Activated T-helper 1 cell treated with anti-CD3 and anti-CD28 coated beads, Interleukin-2, amount 50 U/mL, for 16 hours (primary cell): Measurements from ENCODE around the gene OR4D5.

ENCODE experiments used
- DNase-seq, 2 donors: peaks; one replicate each; pipeline ENCODE4 v3.0.0-alpha.2; 2020; ENCODE audit warnings: low read depth in 1 of 2, low spot score in 1 of 2

The OR4D5 gene

GRCh38 chr11:123939317-123939716, at the start of gene OR4D5:
Gene OR4D5, plus strand, starts transcription at chr11:123939617. Its CDS starts 0 bp downstream, at chr11:123939617.
- no peak for DNase-seq

GRCh38 chr11:123892031-123892430, 47.4 kb upstream of the OR4D5 start:
- DNase-seq, result no peak

DNA sequence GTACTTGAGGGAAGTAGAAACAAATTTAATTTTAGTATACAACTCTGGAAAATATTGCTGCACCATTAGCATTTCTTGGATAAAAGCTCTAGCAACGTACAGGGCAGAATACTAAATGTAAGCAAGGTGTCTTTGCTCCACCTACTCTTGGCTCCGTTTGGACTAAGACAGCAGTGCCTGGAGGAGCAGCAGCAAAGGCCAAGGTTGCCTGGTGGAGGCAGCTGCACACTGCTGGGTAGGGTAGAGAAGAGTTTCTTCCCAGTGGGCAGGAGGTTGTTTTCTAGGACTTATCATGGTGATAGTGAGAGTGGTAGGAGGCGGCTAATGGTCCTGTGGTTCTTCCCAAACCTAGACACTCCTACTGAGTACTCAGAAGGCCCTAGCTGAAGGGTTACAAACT, 39.6 kb upstream of the OR4D5 start:
- DNase-seq, result no peak

DNA sequence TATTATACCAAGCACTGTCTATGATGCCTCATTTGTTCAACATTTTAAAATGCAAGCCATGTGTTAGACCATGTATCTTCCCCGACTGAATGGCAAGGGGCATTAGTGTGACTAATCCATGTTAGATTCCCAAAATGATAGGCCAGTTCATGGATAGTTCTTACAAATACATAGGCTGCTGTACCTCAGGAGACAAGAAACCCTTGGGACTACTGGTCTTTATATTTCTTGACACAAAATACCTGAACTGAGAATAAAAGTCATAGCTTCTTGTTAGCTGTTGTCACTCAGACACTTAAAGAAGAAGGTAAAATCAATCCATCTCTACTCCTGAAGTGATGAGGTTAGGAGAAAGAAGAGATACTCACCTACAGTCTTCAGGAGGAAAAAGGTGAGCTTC, 37.5 kb upstream of the OR4D5 start, which contains the start of gene OR8D4:
Gene OR8D4 (plus strand): TSS at position 301 of the 400 bp plus-strand sequence. CDS start 4,265 bp downstream, outside the sequence.
- DNase-seq, result no peak

DNA sequence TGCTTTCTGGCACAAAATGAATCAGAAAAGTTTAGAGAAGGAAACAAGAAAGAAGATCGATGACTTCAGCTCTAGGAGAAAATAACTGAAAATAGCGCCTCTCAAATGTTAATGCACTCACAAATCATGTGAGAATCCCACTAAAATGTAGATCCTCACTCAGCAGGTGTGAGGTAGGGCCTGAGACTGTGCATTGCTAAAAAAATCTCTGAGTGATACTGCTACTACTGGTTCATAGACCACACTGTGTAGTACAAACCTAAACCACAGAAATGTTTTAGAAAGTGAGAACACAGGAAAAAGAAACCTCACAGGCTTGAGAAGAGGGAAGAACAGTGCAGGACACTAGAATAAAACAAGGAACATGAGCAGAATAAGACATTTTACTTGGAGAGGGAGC, 35.5 kb upstream of the OR4D5 start:
- DNase-seq, result no peak

GRCh38 chr11:123904932-123905331, 34.5 kb upstream of the OR4D5 start:
- no peak for DNase-seq

DNA sequence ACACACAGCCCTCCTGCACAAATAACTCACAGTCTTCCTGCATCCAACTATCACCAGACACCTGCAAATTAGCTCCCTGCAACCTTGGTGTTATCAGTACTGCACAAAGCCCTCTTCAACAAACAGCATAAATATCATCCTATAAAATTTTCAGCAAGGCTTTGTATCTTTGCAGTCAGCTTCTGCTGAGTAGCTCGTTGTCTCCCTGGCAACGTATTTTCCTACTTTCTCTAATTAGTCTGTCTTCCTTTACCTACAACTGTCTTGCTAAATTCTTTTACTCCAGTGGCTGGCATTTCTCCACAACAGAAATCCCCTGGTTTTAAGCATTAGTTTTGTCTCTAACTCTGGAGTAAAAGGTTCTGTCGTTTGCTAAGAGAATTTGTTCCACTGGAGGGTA, 33.6 kb upstream of the OR4D5 start:
- DNase-seq, result no peak

GRCh38 chr11:123920943-123921342, 18.5 kb upstream of the OR4D5 start:
- no peak for DNase-seq

DNA sequence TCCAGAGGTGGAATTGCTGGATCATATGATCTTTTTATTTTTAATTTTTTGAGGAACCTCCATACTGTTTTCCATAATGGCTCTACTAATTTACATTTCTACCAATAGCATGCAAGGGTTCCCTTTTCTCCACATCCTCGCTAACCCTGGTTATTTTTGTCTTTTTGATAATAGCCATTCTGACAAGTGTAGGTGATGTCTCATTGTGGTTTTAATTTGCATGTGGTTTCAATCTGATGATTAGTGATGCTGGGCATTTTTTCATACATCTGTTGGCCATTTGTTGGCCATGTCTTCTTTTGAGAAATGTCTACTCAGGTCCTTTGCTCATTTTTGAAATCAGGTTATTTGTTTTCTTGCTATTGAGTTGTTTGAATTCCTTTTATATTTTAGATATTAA, 15.4 kb upstream of the OR4D5 start:
- DNase-seq, result no peak

- no peak for DNase-seq
These were observed 3.0 kb downstream of the OR4D5 start for GRCh38 chr11:123942413-123942812.

DNA sequence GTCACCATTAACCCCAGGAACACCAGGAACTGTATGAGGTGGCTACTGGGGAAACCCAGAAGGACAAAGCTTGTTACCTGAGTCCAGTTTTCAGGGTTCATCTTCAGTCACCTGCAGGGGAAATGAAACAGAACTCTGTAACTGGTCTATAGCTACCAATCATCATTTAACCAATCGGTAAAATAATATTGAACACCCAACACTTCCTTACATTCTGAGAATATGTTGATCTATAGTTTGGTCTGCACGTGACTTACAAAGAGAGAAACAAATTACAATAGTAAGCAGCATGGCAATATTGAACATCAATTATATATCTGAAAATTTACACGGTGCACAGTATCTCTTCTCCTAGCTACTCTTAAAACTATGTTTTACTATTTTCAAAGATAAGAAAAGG, 4.3 kb downstream of the OR4D5 start, which contains the start of gene OR6T1:
Gene OR6T1 (minus strand): TSS at position 101 of the 400 bp plus-strand sequence. CDS start 0 bp downstream, at position 101.
- no peak for DNase-seq

GRCh38 chr11:123945132-123945531, 5.7 kb downstream of the OR4D5 start:
- no peak for DNase-seq

GRCh38 chr11:123956752-123957151, 17.3 kb downstream of the OR4D5 start:
- DNase-seq, result no peak

- no peak for DNase-seq
These were observed 34.4 kb downstream of the OR4D5 start for GRCh38 chr11:123973816-123974215.

DNA sequence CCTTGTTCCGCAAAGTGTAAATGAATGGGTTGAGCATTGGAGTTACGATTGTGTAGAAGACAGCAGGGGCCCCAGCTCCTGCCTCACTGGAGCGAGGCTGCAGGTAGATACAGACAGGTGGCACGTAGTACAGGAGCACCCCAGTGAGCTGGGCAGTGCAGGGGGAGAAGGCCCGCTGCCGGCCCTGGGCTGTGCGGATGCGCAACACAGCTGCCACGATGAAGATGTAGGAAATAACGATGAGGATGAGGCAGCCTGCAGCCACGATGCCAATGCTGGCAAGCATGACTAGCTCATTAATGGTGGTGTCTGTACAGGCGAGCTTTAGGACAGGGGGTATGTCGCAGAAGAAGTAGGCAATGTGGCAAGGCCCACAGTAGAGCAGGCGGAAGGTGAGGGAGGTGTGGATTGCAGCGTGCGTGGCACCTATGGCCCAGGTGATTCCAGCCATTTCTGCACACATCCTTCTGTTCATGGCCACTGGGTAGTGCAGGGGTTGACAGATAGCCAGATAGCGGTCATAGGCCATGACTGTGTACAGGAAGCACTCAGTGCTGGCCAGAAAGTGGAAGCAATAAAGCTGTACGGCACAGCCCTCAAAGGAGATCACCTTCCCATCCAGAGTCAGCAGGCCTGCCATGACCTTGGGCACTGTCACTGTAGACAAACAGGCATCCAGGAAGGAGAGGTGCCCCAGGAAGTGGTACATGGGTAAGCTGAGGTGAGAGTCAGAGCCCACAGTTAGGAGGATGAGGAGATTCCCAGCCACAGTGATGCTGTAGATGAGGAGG, 37.5 kb downstream of the OR4D5 start:
- DNase-seq, result no peak

DNA sequence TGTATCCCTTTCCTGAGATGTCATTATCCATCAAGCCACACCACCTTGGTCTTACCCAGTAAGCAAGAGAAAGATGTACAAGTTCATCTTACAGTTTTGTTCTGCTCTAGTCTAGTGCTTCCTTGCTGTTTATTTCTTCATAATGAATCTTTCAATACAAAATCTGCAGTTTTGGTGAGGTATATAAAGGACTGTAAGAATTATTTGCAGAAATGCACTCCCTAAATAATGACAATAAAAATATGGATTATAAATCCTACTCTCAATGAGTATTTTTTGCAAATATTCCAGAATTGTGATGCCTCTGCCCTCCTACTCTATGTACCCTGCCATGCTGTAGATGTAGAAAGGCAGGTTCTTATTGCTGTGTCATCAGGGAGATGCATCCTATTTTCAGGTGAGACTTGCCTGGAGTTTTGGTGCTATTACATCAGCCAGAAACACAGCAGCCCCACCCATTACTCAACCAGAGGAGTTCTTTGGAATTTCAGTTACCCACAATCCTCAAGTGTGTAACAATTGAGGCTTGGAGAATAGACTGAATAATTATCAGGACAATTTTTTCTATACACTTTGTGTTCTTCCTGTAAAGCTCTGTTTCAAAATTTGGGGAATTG, 38.4 kb downstream of the OR4D5 start, which contains the start of gene OR10S1:
Gene OR10S1 (minus strand): TSS at position 51 of the 617 bp plus-strand sequence. CDS start 117 bp downstream, outside the sequence.
- DNase-seq, result no peak

DNA sequence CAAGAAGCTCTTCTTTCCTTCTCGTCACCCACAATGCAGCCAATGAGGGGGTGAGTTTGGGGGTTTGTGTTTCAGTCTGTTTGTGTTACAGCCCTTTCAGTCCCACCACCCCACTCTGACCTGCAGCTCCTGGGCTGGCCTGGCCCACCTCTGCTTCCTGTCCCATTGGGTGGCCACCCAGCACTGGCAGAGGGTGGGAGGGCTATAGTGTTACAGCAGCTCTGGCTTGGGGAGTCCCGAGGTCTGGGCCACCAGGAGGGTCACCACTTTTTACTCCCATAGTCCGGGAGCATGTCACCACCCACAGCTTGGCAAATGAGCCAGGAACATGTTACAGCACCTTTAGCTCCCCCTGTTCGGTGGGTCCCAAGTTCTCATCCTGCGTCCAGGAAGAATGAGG, 39.9 kb downstream of the OR4D5 start:
- DNase-seq, result no peak
